Mucosa of descending colon (tissue), 3 donors: ENCODE results near the gene ACAD9. TPM values are rescaled to one million over a fixed set of nuclear protein-coding genes. Genes with fewer than 3 reads are reported as not detected.

ENCODE experiments used
- ATAC-seq: fragments of 200-7000 bp; cut with Tn5 transposase; one replicate; pipeline ENCODE4 v1.9.1; 2020; ENCODE audit warnings: mild to moderate bottlenecking, moderate library complexity
- DNase-seq, 3 donors: peaks; one replicate each; pipeline ENCODE4 v3.0.0-alpha.2; 2020
- H3K36me3 ChIP-seq: fragments of 200-600 bp; one replicate; pipeline ENCODE4 v1.8.0; 2021; ENCODE audit warnings: low read depth, mild to moderate bottlenecking
- H3K4me1 ChIP-seq: fragments of 200-600 bp; one replicate; pipeline ENCODE4 v1.8.0; 2021; ENCODE audit warnings: low read depth, mild to moderate bottlenecking
- H3K4me3 ChIP-seq: fragments of 200-600 bp; one replicate; pipeline ENCODE4 v1.8.0; 2021; ENCODE audit warnings: mild to moderate bottlenecking
- H3K9me3 ChIP-seq: fragments of 200-600 bp; one replicate; pipeline ENCODE4 v1.8.0; 2021; ENCODE audit warnings: mild to moderate bottlenecking
- CTCF ChIP-seq: fragments of 200-600 bp; IDR thresholded peaks from one replicate; pipeline ENCODE4 v1.8.0; 2022; ENCODE audit warnings: antibody characterized with exemption, mild to moderate bottlenecking
- intact Hi-C, 2 donors: fragments of 100-400 bp; cut with DNase I in 1 of 2; cut with micrococcal nuclease in 1 of 2; formaldehyde crosslinking; loops; one replicate each; pipeline versions ENCODE4 v1.11.0 to v1.11.1; 2022; cut with DNase I, micrococcal nuclease
- total RNA-seq, 3 donors: library from RNA; stranded (reverse); fragmentation: NEBNext Ultra II Directional in 2 of 3; extraction: Animal tissue kit (Norgen Biotek cat#: 25700) in 2 of 3; gene quantifications; one replicate each; pipeline versions ENCODE4 v1.2.1 to v1.2.4, GENCODE V29; 2021 to 2023
- donor health status: DM: no; HTN: no; CAD: no; lungs with moderate emphysema.
- donor health status: DM: no; HTN: no; CAD: no.
- donor health status: DM: no; HTN: yes; CAD: no.

Gene ACAD9
- total RNA-seq, 3 donors from 2014 or later = 42.7 to 43.9 (median 43.8) TPM

GRCh38 chr3:128867200-128868125, 12.0 kb upstream of the ACAD9 start:
- DNase-seq = no peak
- intact Hi-C loops = no loop called here
- TF ChIP-seq CTCF = no peak
- Histone ChIP-seq H3K36me3 (no peaks in the 10 kb centered on the region), H3K4me3 (no peak overlapping the region), H3K4me1 (no peaks in the 10 kb centered on the region), H3K9me3 (no peaks in the 10 kb centered on the region)
- ATAC-seq = no peak

- intact Hi-C loops = no loop called here
- no peak for TF ChIP-seq CTCF
- H3K4me3 ChIP-seq = no peak overlapping the region
- H3K4me1 ChIP-seq = no peaks in the 10 kb centered on the region
- DNase-seq = no peak
- H3K36me3 ChIP-seq = no peaks in the 10 kb centered on the region
- H3K9me3 ChIP-seq = no peaks in the 10 kb centered on the region
- no peak for ATAC-seq
These were observed 9.1 kb upstream of the ACAD9 start for GRCh38 chr3:128870347-128870746.

GRCh38 chr3:128872282-128872681, 7.1 kb upstream of the ACAD9 start:
- Histone ChIP-seq H3K4me1 (no peaks in the 10 kb centered on the region), H3K4me3 (no peak overlapping the region), H3K9me3 (no peaks in the 10 kb centered on the region), H3K36me3 (no peaks in the 10 kb centered on the region)
- intact Hi-C loops = no loop called here
- ATAC-seq (no peak), DNase-seq (no peak)
- no peak for TF ChIP-seq CTCF

- H3K36me3 ChIP-seq = no peaks in the 10 kb centered on the region
- no peak overlapping the region for H3K4me3 ChIP-seq
- intact Hi-C loops = no loop called here
- ATAC-seq = no peak
- no peaks in the 10 kb centered on the region for H3K4me1 ChIP-seq
- TF ChIP-seq CTCF = no peak
- no peaks in the 10 kb centered on the region for H3K9me3 ChIP-seq
- DNase-seq = no peak
These were observed 6.7 kb upstream of the ACAD9 start for GRCh38 chr3:128872744-128873143.

- no peak for TF ChIP-seq CTCF
- ATAC-seq (no peak), DNase-seq (no peak)
- H3K36me3 ChIP-seq = no peaks in the 10 kb centered on the region
- intact Hi-C loops = no loop called here
- H3K4me3 ChIP-seq = no peak overlapping the region
- H3K9me3 ChIP-seq = no peaks in the 10 kb centered on the region
- peaks cover 6% of the 10 kb centered on the region for H3K4me1 ChIP-seq
These were observed 6.0 kb upstream of the ACAD9 start for GRCh38 chr3:128873244-128874022.
